ENCODE measurements around the gene MTMR12.

GRCh38 chr5:32275396-32275741, 37.4 kb downstream of the MTMR12 start:
- TF ChIP-seq, protein P1, sequence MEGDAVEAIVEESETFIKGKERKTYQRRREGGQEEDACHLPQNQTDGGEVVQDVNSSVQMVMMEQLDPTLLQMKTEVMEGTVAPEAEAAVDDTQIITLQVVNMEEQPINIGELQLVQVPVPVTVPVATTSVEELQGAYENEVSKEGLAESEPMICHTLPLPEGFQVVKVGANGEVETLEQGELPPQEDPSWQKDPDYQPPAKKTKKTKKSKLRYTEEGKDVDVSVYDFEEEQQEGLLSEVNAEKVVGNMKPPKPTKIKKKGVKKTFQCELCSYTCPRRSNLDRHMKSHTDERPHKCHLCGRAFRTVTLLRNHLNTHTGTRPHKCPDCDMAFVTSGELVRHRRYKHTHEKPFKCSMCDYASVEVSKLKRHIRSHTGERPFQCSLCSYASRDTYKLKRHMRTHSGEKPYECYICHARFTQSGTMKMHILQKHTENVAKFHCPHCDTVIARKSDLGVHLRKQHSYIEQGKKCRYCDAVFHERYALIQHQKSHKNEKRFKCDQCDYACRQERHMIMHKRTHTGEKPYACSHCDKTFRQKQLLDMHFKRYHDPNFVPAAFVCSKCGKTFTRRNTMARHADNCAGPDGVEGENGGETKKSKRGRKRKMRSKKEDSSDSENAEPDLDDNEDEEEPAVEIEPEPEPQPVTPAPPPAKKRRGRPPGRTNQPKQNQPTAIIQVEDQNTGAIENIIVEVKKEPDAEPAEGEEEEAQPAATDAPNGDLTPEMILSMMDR (conservative IDR thresholded peaks at IDR 0.05; ENCODE audit: low read length), result no peak
- TF ChIP-seq EZH2phosphoT487 (IDR thresholded peaks at IDR 0.05; ENCODE audit: borderline replicate concordance, low read depth, low read length), result no peak
